ENCODE data around the gene MLIP.

GRCh38 chr6:54134935-54135334 lies 23.7 kb downstream of the MLIP start:
- TF ChIP-seq CTCF (IDR thresholded peaks at IDR 0.05 in 8 of 11, conservative IDR thresholded peaks at IDR 0.05 in 3 of 11), result no peak
- no peak for TF ChIP-seq POLR2AphosphoS5 (IDR thresholded peaks at IDR 0.05)
- TF ChIP-seq POLR2A (IDR thresholded peaks at IDR 0.05), result no peak

Data from spleen (tissue), 7 donors.